HG02852 (cell line): ENCODE measurements around the gene MAPK7.

Experiments used
- ATAC-seq: cut with Tn5 transposase; IDR thresholded peaks from one replicate; pipeline ENCODE4 v1.9.1; 2021; ENCODE audit warnings: mild to moderate bottlenecking, moderate library complexity; ENCODE audit not compliant: unreplicated experiment

Gene MAPK7

DNA sequence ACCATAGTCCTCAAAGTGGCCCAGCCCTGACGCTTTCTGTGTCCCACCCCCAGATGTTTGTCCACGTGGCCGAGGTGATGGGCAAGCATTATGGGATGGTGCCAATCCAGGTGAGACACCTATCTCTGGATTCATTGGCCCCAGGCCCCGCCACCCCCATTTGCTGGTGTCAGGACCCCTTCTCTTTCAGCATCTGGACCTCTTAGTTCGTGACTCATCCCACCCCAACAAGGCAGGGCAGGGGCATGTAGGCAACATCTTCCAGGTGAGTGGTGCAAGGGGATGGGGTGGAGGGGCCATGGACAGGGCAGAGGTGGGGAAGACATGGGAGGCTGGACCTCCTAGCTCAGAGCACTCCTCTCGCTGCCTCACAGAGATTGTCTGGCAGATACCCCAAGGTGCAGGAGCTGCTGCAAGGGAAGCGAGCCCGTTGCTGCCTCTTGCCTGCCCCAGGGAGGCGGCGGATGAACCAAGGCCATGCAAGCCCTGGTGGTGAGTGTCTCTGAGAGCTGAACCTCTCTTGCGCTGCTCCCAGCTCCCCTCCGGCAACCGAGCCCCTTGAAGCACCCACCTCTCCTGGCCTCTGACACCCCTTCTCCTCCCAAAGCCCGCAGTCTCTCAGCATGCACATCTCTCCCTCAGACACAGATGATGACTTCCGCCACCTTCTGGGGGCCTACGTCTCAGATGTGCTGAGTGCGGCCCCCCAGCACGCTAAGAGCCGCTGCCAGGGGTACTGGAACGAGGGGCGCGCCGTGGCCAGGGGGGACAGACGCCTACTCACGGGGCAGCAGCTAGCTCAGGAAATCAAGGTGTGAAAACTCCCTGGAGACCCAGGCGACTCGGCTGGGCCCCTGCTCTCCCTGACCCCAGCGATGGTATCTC lies 36.3 kb downstream of the MAPK7 start:
- no peak for ATAC-seq

DNA sequence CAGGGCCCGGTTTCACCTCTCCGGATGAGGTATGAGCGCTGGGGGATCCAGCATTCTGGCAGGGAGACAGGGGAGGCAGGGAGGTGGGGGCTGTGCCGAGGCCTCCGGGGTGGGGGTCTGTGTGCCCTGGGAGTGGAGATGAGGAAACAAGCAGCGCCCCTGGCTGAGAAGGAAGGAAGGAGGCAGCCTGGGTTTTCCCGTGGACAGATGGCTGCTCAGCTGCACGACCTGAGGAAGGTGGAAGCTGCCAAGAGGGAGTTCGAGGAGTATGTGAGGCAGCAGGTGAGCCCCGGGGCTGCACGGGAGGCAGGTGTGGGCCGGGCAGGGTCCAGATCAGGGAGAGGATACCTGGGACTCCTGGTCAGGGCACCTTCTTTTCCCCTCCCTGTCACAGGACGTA lies 37.0 kb downstream of the MAPK7 start:
- ATAC-seq: no peak

DNA sequence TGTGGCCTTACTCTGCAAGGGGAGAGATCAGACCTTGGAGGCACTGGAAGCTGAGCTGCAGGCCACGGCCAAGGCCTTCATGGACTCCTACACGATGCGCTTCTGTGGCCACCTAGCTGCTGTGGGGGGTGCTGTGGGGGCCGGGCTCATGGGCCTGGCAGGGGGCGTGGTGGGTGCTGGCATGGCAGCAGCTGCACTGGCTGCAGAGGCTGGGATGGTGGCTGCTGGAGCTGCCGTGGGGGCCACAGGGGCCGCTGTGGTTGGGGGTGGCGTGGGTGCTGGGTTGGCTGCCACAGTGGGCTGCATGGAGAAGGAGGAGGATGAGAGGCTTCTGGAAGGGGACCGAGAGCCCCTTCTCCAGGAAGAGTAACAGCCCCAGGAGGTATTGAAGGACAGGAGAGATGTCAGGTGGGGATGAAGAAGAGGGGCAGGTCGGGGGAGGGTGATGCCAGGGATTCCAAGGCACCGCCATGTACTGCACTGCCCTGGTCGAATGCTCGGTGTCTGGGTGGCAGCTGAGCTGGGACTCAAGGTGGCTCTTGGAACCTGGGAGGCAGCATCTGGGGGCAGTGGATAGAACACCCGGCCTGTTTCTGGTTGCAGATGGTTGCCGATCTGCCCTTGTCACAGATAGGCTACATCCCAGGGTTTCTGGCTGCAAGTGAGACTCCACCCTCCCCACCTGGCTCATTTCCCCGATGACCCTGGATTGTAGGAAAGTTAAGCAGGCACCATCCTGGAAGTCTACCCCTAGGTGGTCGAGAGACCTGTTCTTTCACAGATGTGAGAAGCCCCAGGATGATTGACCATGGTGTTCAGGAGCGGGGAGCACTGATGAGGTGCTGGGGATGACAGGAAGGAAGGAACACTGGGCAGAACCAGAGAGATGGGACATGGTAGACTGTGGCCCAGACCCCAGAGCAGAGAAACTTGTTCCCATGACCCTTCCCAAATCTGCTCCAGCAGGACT lies 37.8 kb downstream of the MAPK7 start:
- no peak for ATAC-seq

- no peak for ATAC-seq
Measured at GRCh38 chr17:19417611-19418010, 39.3 kb downstream of the MAPK7 start.

DNA sequence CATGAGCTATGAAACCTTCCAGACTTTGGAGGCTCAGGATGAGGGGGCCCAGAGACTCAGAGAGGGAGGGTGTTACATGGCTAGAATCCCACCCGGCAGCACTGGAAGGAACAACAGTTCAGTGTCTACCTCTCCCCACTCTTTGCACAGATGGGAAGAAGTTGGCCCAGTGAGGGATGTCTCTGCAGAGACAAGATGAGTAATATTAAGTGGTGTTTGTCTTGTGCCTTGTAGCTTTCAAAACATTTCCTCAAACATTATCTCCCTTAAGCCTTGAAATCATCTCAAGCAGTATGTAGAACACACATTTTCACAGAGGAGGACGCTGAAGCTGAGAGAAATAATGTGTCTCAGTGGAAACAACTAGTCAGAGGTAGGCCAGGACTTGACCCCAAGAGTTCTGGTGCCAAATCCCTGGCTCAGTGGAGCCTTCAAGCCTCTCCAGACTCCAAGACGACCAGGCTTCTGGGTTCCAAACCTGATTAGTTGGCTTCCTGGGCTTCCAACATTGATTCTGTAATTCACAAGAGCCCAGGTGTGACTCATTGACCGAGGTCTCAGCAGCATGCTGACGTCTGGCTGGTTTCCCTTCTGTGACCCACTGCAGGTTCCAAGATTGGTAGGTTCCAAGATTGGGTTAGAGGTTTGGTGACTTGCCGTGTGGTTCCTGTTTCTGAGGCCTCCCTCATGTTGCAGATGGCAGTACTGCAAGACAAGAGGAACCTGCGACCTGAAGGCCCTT lies 40.1 kb downstream of the MAPK7 start:
- no peak for ATAC-seq

GRCh38 chr17:19421219-19421618 lies 42.9 kb downstream of the MAPK7 start:
- ATAC-seq: no peak

- ATAC-seq: no peak
Measured at GRCh38 chr17:19421926-19422325, 43.6 kb downstream of the MAPK7 start.

DNA sequence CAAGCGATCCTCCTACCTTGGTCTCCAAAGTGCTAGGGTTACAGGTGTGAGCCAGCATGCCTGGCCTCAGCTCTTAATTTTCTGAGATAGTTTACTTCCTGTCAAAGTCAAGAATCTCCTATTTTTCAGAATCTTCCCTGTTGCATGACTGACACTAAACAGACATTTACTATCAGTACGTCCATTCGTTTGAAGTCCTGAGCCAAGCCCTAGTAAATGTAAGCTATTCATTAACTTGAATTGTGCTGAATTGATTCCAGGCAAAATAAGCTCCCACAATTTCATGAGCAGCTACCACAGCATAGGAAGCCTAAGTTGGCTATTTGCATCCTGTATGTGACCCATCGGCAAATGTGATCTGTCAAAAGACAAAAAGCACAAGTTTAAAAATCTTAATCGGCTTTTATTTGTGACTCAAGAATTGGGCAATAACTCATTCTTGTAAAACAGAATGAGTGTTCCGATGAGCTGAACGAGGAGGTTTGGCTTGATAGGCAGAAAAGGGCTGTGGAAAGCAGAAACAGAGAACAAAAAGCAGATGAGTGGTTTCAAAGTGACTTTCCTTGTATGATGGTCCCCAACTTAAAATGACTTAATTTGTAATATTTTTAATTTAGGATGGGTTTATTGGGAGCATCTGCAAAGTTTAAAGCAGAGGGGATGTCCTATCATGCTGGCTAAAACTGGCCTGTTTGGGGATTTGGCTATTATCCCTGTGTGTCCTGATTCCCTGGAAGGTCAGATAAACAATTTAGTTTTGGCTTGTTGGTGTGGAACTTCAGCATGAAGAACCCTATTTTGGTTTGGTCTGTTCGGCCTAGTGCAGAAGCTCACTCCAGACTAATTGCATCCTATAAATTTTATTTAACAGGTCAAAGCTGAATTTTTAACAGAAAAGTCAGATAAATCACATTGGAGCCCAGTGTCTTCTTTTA lies 46.9 kb downstream of the MAPK7 start:
- ATAC-seq: no peak

GRCh38 chr17:19426631-19427030 lies 48.3 kb downstream of the MAPK7 start:
- ATAC-seq: no peak

DNA sequence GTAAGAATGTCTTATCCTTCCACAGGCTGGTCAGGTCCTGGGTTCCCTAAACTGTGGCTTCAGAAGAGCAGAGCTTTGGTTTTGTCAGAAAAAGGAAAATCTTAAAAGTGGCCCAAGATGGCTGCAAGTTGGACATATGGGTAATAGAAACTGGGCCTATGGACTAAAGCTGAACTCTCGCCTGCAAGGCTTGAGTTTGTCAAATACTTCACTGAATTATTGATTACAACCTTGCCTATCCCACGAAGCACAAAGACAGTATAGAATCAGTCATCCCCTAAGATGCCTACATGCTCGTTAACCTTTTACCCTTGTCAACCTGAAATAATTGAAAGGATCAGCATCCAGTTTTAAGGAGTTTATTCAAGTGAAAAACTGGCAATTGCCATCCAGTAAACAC lies 53.4 kb downstream of the MAPK7 start:
- no peak for ATAC-seq
